Measurements from ENCODE around the gene CTNNA3.

Gene CTNNA3

GRCh38 chr10:67327626-67328535 lies 368.1 kb downstream of the CTNNA3 start:
- DNase-seq (ENCODE audit: low read depth, low spot score): no peak

DNA sequence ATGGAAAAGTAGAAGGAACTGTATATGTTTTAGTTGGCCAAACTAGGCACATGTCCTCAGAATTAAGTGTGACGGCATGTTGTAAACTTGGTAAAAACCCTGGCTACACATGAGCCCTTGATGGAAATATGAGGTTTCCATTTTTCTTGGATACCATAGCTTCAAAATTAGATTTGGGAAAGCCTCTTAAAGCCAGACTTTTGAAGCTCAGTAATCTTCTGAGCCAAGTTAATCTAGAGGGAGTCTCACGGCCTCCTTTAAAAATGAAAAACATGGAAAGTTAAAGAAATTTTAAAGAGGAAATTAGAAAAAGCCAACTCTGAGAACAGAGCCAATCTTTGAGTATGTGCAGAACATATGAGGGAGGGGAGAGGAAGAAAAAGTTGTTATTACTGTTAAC lies 376.0 kb downstream of the CTNNA3 start:
- no peak for DNase-seq (ENCODE audit: low read depth, low spot score)

DNA sequence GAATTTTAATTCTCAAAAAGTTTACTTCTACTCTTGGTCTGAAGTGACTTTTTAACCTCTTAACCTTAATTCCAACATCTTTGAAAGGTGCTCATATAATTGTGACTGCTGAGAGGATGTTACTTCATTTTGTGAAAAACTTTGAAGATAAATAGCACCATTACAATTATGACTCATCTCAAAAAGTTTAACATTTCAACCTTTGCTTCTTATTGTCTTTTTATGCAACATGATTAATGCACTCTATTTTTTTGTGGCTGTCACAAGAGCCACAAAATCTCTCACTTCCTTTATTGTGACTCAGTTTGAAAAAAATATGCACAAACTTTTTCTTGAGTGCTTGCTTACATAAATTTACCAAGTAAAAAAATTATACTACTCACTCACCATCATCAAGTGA lies 387.1 kb downstream of the CTNNA3 start:
- DNase-seq (ENCODE audit: low read depth, low spot score): no peak

- DNase-seq (ENCODE audit: low read depth, low spot score): no peak
These were observed 389.3 kb downstream of the CTNNA3 start for GRCh38 chr10:67306588-67307205.

DNA sequence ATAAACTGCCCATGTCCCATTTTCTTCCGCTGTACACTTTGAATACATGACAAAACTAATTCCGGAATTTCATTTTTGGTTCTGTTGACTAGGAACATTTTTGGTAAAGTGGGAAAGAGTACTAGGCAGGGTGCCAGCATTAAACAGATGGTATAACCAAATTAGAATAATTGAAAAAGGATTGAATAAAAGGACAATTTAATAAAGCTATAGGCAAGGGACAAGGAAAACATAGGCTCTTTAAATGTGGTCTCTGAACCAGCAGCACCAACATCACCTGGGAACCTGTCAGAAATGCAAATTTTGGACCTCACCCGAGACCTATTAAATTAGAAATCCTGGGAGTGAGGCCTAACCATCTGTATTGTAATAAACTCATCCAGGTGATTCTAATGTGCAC lies 393.3 kb downstream of the CTNNA3 start:
- DNase-seq (ENCODE audit: low read depth, low spot score): no peak

DNA sequence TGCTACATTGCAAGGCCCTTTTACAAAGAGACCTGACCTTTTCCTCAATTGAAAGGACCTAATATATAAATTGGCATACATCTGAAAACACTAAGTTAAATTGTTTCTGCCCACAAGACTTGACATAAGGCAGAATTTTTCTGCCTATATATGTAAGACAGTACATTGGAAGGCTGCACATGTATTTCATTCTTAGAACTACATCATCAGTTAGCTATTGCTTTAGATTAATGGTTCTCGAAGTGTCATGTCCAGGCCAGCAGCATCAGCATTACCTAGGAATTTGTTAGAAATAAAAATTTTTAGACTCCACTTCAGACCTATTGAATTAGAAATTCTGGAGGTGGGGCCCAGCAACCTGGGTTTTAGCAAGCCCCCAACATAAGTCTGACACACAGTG lies 396.2 kb downstream of the CTNNA3 start:
- no peak for DNase-seq (ENCODE audit: low read depth, low spot score)

DNA sequence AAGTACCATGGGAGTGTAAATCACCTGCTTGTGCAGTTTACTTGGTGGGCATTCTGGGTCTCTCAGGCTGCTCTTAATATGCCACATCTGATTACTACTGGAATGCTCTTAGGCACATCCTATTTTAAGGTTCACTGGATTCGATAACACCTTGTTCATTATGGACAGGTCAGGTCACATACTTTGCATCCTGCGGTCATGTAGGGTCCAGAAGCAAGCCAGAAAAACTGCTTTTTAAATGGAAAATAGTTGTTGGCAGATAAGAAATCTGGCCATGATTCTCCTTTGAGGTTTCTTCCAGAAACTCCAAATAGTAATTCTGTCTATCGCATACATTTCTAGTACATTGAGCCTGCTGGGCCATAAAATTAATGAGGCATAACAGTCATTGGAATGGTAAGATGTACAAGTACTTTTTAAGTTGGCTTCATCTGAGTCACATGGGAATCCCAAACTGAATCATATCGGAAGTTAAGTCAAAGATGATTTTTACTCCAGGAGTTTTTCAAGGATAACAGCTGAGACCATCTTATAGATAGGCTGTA lies 398.3 kb downstream of the CTNNA3 start:
- no peak for DNase-seq (ENCODE audit: low read depth, low spot score)

GRCh38 chr10:67296926-67297325 lies 399.1 kb downstream of the CTNNA3 start:
- no peak for DNase-seq (ENCODE audit: low read depth, low spot score)

DNA sequence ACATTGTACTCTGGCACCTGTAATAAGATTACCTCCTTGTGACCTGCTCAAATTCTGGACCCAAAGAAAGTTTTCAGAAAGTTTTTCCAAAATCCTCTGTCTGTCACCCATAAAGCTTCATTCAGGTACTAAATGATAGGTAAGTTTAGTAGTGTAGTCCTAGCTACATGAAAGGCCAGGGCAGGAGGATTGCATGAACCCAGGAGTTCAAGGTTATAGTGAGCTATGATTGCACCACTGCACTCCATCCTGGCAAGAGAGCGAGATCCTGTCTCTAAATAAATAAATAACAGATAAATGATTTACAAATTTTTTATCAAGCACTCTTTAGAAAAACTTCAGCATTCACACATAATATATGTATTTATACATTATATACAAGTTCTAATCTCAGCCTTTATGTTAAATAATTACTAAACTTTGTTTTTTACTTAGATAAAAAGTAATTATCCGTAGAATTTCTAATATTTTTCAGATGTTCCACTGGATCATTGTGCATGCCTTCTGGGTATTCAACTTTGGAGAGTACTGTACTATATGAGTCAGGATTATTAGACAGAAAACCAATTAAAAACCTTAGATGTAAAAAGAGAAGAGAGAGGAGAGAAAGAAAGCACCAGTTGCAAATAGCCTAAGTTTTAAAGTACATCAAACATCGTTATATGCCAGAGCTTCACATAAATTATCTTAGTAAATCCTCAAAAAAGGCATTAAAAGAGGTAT lies 407.1 kb downstream of the CTNNA3 start:
- DNase-seq (ENCODE audit: low read depth, low spot score): no peak

- DNase-seq (ENCODE audit: low read depth, low spot score): no peak
These were observed 411.4 kb downstream of the CTNNA3 start for GRCh38 chr10:67284589-67284988.

- no peak for DNase-seq (ENCODE audit: low read depth, low spot score)
These were observed 413.1 kb downstream of the CTNNA3 start for GRCh38 chr10:67282871-67283270.

- no peak for DNase-seq (ENCODE audit: low read depth, low spot score)
These were observed 415.6 kb downstream of the CTNNA3 start for GRCh38 chr10:67280405-67280804.

DNA sequence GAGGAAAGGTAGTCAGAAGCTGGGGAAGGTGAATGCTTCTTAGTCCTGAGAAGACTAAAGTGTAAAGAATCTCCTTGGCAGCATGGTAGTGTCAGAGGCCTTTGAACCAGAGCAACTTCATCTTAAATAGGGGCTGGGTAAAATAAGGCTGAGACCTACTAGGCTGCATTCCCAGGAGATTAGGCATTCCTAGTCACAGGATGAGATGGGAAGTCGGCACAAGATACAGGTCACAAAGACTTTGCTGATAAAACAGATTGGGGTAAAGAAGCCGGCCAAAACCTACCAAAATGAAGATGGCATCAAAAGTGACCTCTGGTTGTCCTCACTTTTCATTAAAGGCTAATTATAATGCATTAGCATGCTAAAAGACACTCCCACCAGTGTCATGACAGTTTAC lies 418.6 kb downstream of the CTNNA3 start:
- DNase-seq (ENCODE audit: low read depth, low spot score): no peak

DNA sequence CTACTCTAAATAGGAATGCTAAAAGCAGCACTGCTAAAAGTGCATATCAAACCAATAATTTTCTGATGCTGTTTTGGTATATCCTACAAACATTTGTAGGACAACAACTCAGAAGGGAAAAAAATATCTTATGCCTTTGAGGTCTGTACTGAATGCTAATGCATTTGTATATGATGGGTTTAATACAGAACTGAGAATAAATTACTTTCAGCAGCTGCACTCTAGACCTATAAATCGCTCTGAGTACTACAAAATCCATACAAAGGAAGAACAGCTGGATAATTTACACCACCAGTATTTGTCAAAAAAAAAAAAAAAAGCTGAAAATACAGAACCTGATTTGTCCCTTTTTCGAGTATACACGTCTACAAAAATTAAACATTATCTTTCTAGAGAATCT lies 426.2 kb downstream of the CTNNA3 start:
- DNase-seq (ENCODE audit: low read depth, low spot score): no peak

DNA sequence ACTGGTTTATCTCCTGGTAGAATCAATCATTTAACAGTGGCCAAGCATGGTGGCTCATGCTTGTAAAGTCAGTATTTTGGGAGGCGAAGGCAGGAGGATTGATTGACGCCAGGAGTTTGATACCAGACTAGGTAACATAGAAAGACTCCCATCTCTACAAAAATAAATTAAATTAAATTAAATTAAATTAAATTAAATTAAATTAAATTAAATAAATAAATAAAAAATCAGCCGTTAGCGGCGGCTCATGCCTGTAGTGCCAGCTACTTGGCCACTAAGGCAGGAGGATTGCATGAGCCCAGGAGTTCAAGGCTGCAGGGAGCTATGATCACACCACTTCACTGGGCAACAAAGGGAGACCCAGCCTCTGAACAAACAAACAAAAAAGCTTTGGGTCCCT lies 427.8 kb downstream of the CTNNA3 start:
- DNase-seq (ENCODE audit: low read depth, low spot score): no peak

GRCh38 chr10:67262675-67263074 lies 433.3 kb downstream of the CTNNA3 start:
- no peak for DNase-seq (ENCODE audit: low read depth, low spot score)

- no peak for DNase-seq (ENCODE audit: low read depth, low spot score)
These were observed 434.6 kb downstream of the CTNNA3 start for GRCh38 chr10:67261300-67261797.

- DNase-seq (ENCODE audit: low read depth, low spot score): no peak
These were observed 436.6 kb downstream of the CTNNA3 start for GRCh38 chr10:67259319-67259929.

GRCh38 chr10:67257427-67258144 lies 438.4 kb downstream of the CTNNA3 start:
- no peak for DNase-seq (ENCODE audit: low read depth, low spot score)

DNA sequence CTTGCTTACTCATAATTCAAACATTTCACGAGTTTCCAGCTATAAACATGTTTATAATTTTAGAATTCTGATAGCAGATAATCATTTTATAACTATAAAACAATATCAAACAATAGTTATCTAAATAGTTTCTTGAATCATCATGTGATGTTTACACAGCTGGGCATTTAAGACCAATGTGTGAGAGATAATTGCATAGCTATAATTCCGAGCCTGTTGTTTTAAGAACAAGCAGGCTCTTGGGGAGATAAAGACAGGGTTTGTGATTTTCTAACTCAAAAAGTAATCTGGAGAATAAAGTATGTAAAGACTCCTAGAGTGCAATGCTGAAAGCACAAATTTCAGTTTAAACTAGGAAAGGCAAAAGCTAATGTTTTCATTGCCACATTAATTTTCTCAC lies 439.0 kb downstream of the CTNNA3 start:
- no peak for DNase-seq (ENCODE audit: low read depth, low spot score)

GRCh38 chr10:67250686-67251085 lies 445.3 kb downstream of the CTNNA3 start:
- DNase-seq (ENCODE audit: low read depth, low spot score): no peak
